Naive B cell (primary cell): ENCODE data around the gene GJC3. TPM values are rescaled to one million over a fixed set of nuclear protein-coding genes. Genes with fewer than 3 reads are reported as not detected.

Source experiments
- ATAC-seq, 2 donors: fragments of 150-1000 bp; cut with Tn5 transposase; 2 replicates each; pipeline ENCODE4 v1.10.0; 2021; ENCODE audit warnings: low read depth in 2 of 2, mild to moderate bottlenecking in 2 of 2, moderate library complexity in 2 of 2
- DNase-seq: peaks from one replicate; pipeline ENCODE4 v3.0.0; 2022
- H3K27ac Mint-ChIP-seq, 6 donors: one replicate each; pipeline ENCODE4 v1.8.0; 2020 to 2022; ENCODE audit warnings: mild to moderate bottlenecking in 6 of 6, mixed read lengths in 6 of 6, moderate library complexity in 5 of 6, inconsistent platforms in 2 of 6
- H3K27me3 Mint-ChIP-seq, 3 donors: one replicate each; pipeline ENCODE4 v1.8.0; 2021 to 2022; ENCODE audit warnings: mixed read lengths in 3 of 3, mild to moderate bottlenecking in 1 of 3
- H3K36me3 Mint-ChIP-seq, 2 donors: one replicate each; pipeline ENCODE4 v1.8.0; 2020 to 2022; ENCODE audit warnings: mixed read lengths in 2 of 2, inconsistent platforms in 1 of 2, mild to moderate bottlenecking in 1 of 2
- H3K4me1 Mint-ChIP-seq, 3 donors: one replicate each; pipeline ENCODE4 v1.8.0; 2020 to 2022; ENCODE audit warnings: mixed read lengths in 3 of 3, inconsistent platforms in 1 of 3, mild to moderate bottlenecking in 1 of 3, moderate library complexity in 1 of 3
- H3K4me3 Mint-ChIP-seq, 8 donors: one replicate each; pipeline ENCODE4 v1.8.0; 2020 to 2022; ENCODE audit warnings: mild to moderate bottlenecking in 8 of 8, mixed read lengths in 8 of 8, moderate library complexity in 8 of 8, inconsistent platforms in 2 of 8
- H3K9me3 Mint-ChIP-seq, 7 donors: one replicate each; pipeline ENCODE4 v1.8.0; 2020 to 2022; ENCODE audit warnings: mixed read lengths in 7 of 7, mild to moderate bottlenecking in 5 of 7, inconsistent platforms in 2 of 7, moderate library complexity in 1 of 7
- polyA plus RNA-seq, 6 donors: library from polyadenylated mRNA; unstranded; fragments of 300-500 nt; fragmentation: Illumina TruSeq; gene quantifications; one replicate each; pipeline ENCODE4 v1.2.3, GENCODE V29; 2021; ENCODE audit warnings: low read depth in 6 of 6

GJC3 gene
- polyA plus RNA-seq, 6 donors from 2014 or later = not detected

GRCh38 chr7:99881370-99881769 is 48.0 kb downstream of the GJC3 start:
- H3K36me3 Mint-ChIP-seq = peaks cover 10 to 24% of the 10 kb centered on the region in 2 donors
- ATAC-seq (no peak), DNase-seq (no peak)
- H3K9me3 Mint-ChIP-seq = peaks cover 0 to 10% (median 1%) of the 10 kb centered on the region in 7 donors
- H3K27ac Mint-ChIP-seq = no peak overlapping the region
- H3K4me1 Mint-ChIP-seq = peaks cover 0 to 8% (median 7%) of the 10 kb centered on the region in 3 donors
- no peak overlapping the region for H3K4me3 Mint-ChIP-seq
- no peaks in the 10 kb centered on the region for H3K27me3 Mint-ChIP-seq

DNA sequence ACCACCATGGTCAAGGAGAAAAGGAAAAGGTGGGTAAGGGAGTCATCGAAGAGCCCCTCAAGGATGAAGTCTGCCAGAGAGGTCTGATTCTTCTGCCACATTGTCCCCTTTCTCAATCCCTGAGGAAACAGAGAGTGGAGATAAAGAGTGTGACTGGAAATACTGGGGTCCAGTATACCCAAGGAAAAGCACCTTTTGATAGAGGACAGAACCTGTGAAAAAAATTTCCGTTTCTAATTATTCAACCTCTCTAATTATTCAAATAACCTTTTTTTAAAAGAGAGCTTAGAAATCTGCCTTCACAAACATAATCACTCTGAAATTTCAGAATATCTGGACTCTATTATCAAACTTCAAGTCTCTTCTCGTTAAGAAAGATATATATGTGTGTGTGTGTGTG is 52.5 kb downstream of the GJC3 start, which contains the start of gene OR2AE1:
OR2AE1 (minus strand) TSS at position 101 of the 400 bp plus-strand sequence; CDS start at position 101, 0 bp downstream.
- DNase-seq = no peak
- Mint-ChIP-seq H3K27ac (no peak within 1 kb of the TSS), H3K27me3 (no peaks in the 10 kb centered on the region), H3K36me3 (peaks cover 0 to 12% of the 10 kb centered on the region in 2 donors), H3K4me1 (peaks cover 0 to 4% (median 0%) of the 10 kb centered on the region in 3 donors), H3K4me3 (no peak within 1 kb of the TSS), H3K9me3 (peaks cover 0 to 3% (median 0%) of the 10 kb centered on the region in 7 donors)
- ATAC-seq = no peak

DNA sequence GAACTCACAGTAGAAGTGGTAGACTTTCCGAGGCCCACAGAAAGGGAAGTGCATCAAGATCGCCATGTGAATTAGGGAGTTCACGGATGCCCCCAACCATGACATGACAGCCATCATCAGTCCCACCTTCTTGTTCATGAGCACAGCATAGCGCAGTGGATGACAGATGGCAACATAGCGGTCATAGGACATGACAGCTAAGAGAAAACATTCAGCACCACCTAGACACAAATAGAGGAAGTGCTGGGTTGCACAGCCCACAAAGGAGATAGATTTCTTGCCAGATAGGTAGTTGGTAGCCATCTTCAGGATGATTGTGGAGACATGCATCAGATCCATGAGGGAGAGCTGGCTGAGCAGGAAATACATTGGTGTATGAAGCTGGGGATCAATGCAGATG is 52.9 kb downstream of the GJC3 start:
- Mint-ChIP-seq H3K36me3 (peaks cover 0 to 12% of the 10 kb centered on the region in 2 donors), H3K4me1 (peaks cover 0 to 4% (median 0%) of the 10 kb centered on the region in 3 donors), H3K27ac (no peak overlapping the region), H3K9me3 (peaks cover 0 to 3% (median 0%) of the 10 kb centered on the region in 7 donors), H3K4me3 (no peak overlapping the region), H3K27me3 (peaks cover 0 to 1% (median 0%) of the 10 kb centered on the region in 3 donors)
- ATAC-seq (no peak), DNase-seq (no peak)

Other genes starting within 250 kb of the GJC3 start
- under 1 TPM in 2 of 6 donors, not detected in 4; 0.40 to 0.52 TPM for gene CYP3A5, start 249.6 kb downstream of the GJC3 start, polyA plus RNA-seq
- not detected for gene CYP3A7, start 194.4 kb downstream of the GJC3 start, polyA plus RNA-seq
- not detected for gene CYP3A4, start 145.4 kb downstream of the GJC3 start, polyA plus RNA-seq
- gene CYP3A43, start 101.6 kb downstream of the GJC3 start, polyA plus RNA-seq = not detected
- gene OR2AE1, start 52.6 kb downstream of the GJC3 start, polyA plus RNA-seq = not detected
- 10 to 100 TPM; 12.6 to 39.2 (median 23.1) TPM for gene TRIM4, start 10.1 kb downstream of the GJC3 start, polyA plus RNA-seq
- not detected for gene AZGP1, start 46.4 kb upstream of the GJC3 start, polyA plus RNA-seq
- 10 to 100 TPM; 14.7 to 54.3 (median 36.7) TPM for gene ZKSCAN1, start 86.0 kb upstream of the GJC3 start, polyA plus RNA-seq
- gene ZSCAN21, start 120.2 kb upstream of the GJC3 start, polyA plus RNA-seq = 1 to 10 TPM; 4.7 to 9.8 (median 5.7) TPM
- 10 to 100 TPM; 14.6 to 34.4 (median 21.8) TPM for gene ZNF3, start 152.1 kb upstream of the GJC3 start, polyA plus RNA-seq
- 100 to 1,000 TPM; 109 to 249 (median 128) TPM for gene COPS6, start 159.3 kb upstream of the GJC3 start, polyA plus RNA-seq
- 10 to 100 TPM; 39.0 to 59.9 (median 47.1) TPM for gene MCM7, start 171.8 kb upstream of the GJC3 start, polyA plus RNA-seq
- 1 to 10 TPM; 3.3 to 6.8 (median 5.6) TPM for gene AP4M1, start 172.0 kb upstream of the GJC3 start, polyA plus RNA-seq
- 10 to 100 TPM; 16.8 to 32.2 (median 21.6) TPM for gene TAF6, start 189.7 kb upstream of the GJC3 start, polyA plus RNA-seq
- 1 to 10 TPM in 5 of 6 donors, not detected in 1; 4.9 to 8.6 (median 5.8) TPM for gene CNPY4, start 190.0 kb upstream of the GJC3 start, polyA plus RNA-seq
- gene MBLAC1, start 197.3 kb upstream of the GJC3 start, polyA plus RNA-seq = 1 to 10 TPM; 1.7 to 4.2 (median 2.4) TPM
- 100 to 1,000 TPM; 407 to 579 (median 480) TPM for gene LAMTOR4, start 219.3 kb upstream of the GJC3 start, polyA plus RNA-seq
- 1 to 10 TPM; 2.0 to 9.1 (median 3.3) TPM for gene TRAPPC14, start 229.1 kb upstream of the GJC3 start, polyA plus RNA-seq
- gene GAL3ST4, start 239.0 kb upstream of the GJC3 start, polyA plus RNA-seq = under 1 TPM in 5 of 6 donors, not detected in 1; 0.13 to 0.40 (median 0.23) TPM
- under 1 TPM in 4 of 6 donors, not detected in 2; 0.18 to 0.84 (median 0.28) TPM for gene GPC2, start 247.8 kb upstream of the GJC3 start, polyA plus RNA-seq
- gene STAG3, start 248.3 kb upstream of the GJC3 start, polyA plus RNA-seq = 100 to 1,000 TPM in 5 of 6 donors, 10 to 100 TPM in 1; 97.1 to 221 (median 129) TPM